Measurements from ENCODE around the gene TAX1BP1. TPM values are rescaled to one million over a fixed set of nuclear protein-coding genes. Genes with fewer than 3 reads are reported as not detected.

The TAX1BP1 gene
- total and polyA plus RNA-seq, 2 of the 13 experiments (the other 11 are each of a cell fraction or from before 2014, with no cell fraction given): 95.2 to 98.9 TPM

DNA sequence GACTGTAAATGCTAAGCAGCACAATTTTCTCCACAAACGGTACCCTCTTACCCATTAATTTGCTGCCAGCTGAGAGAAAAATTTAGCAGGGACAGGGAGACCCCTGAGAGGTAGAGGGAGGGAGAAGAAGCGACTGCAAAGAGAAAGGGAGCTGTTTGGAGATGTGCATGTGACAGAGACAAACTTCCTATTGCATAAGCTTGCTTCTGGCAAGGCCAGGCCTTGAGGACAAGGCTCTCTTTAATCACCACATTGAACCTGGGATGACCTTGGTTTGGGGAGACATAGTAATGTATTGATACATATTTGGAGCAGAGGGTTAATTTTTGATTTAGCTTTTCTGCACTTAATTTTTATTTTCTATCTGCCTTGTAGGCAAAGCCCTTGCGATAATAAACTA, 46.2 kb upstream of the TAX1BP1 start (continued):
- TF ChIP-seq ZNF180 (CRISPR knock-in tag; IDR thresholded peaks at IDR 0.05; ENCODE audit: borderline replicate concordance, low read depth) (no peak), ZKSCAN1 (IDR thresholded peaks at IDR 0.05; ENCODE audit: low read length) (no peak), KMT2A (CRISPR knock-in tag; IDR thresholded peaks at IDR 0.05) (no peak), ZNF331 (CRISPR knock-in tag; IDR thresholded peaks at IDR 0.05) (peak; percentile 89), ZNF589 (CRISPR knock-in tag; conservative IDR thresholded peaks at IDR 0.05) (no peak), SMAD3 (CRISPR knock-in tag; IDR thresholded peaks at IDR 0.05) (no peak), NCOR1 (IDR thresholded peaks at IDR 0.05; ENCODE audit: borderline replicate concordance, low read length) (no peak), ZMAT3 (CRISPR knock-in tag; conservative IDR thresholded peaks at IDR 0.05) (no peak), ZNF12 (CRISPR knock-in tag; IDR thresholded peaks at IDR 0.05) (peak; percentile 60; the same call in 1 of the 2 replicates), BCL6 (CRISPR knock-in tag; IDR thresholded peaks at IDR 0.05) (peak; percentile 81), ZSCAN9 (CRISPR knock-in tag; IDR thresholded peaks at IDR 0.05; ENCODE audit: borderline replicate concordance) (0 out of 2 replicates have a peak, but pooled peaks have one; percentile 36), EZH2 (conservative IDR thresholded peaks at IDR 0.05; ENCODE audit: low read depth, low read length) (no peak), ZNF10 (CRISPR knock-in tag; IDR thresholded peaks at IDR 0.05; ENCODE audit: borderline replicate concordance, low read depth) (no peak), BRCA1 (CRISPR knock-in tag; IDR thresholded peaks at IDR 0.05) (no peak), KDM6A (CRISPR knock-in tag; IDR thresholded peaks at IDR 0.05; ENCODE audit: low read depth) (peak; percentile 56; the same call in 1 of the 2 replicates), HNRNPK (IDR thresholded peaks at IDR 0.05; ENCODE audit: low read depth, low read length, poor library complexity, severe bottlenecking) (no peak), ZNF329 (CRISPR knock-in tag; IDR thresholded peaks at IDR 0.05; ENCODE audit: low read depth) (no peak), ZFY (CRISPR knock-in tag; IDR thresholded peaks at IDR 0.05) (peak; percentile 54)
- TF ChIP-seq, protein P1, sequence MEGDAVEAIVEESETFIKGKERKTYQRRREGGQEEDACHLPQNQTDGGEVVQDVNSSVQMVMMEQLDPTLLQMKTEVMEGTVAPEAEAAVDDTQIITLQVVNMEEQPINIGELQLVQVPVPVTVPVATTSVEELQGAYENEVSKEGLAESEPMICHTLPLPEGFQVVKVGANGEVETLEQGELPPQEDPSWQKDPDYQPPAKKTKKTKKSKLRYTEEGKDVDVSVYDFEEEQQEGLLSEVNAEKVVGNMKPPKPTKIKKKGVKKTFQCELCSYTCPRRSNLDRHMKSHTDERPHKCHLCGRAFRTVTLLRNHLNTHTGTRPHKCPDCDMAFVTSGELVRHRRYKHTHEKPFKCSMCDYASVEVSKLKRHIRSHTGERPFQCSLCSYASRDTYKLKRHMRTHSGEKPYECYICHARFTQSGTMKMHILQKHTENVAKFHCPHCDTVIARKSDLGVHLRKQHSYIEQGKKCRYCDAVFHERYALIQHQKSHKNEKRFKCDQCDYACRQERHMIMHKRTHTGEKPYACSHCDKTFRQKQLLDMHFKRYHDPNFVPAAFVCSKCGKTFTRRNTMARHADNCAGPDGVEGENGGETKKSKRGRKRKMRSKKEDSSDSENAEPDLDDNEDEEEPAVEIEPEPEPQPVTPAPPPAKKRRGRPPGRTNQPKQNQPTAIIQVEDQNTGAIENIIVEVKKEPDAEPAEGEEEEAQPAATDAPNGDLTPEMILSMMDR (CRISPR knock-in tag; IDR thresholded peaks at IDR 0.05): 0 out of 2 replicates have a peak, but pooled peaks have one; percentile 3
- TF ChIP-seq, protein P2, sequence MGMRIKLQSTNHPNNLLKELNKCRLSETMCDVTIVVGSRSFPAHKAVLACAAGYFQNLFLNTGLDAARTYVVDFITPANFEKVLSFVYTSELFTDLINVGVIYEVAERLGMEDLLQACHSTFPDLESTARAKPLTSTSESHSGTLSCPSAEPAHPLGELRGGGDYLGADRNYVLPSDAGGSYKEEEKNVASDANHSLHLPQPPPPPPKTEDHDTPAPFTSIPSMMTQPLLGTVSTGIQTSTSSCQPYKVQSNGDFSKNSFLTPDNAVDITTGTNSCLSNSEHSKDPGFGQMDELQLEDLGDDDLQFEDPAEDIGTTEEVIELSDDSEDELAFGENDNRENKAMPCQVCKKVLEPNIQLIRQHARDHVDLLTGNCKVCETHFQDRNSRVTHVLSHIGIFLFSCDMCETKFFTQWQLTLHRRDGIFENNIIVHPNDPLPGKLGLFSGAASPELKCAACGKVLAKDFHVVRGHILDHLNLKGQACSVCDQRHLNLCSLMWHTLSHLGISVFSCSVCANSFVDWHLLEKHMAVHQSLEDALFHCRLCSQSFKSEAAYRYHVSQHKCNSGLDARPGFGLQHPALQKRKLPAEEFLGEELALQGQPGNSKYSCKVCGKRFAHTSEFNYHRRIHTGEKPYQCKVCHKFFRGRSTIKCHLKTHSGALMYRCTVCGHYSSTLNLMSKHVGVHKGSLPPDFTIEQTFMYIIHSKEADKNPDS (CRISPR knock-in tag; IDR thresholded peaks at IDR 0.05): no peak
- TF ChIP-seq, protein P3, sequence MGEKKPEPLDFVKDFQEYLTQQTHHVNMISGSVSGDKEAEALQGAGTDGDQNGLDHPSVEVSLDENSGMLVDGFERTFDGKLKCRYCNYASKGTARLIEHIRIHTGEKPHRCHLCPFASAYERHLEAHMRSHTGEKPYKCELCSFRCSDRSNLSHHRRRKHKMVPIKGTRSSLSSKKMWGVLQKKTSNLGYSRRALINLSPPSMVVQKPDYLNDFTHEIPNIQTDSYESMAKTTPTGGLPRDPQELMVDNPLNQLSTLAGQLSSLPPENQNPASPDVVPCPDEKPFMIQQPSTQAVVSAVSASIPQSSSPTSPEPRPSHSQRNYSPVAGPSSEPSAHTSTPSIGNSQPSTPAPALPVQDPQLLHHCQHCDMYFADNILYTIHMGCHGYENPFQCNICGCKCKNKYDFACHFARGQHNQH (CRISPR knock-in tag; IDR thresholded peaks at IDR 0.05): peak; percentile 71; the same call in 1 of the 2 replicates
- TF ChIP-seq, protein P4, sequence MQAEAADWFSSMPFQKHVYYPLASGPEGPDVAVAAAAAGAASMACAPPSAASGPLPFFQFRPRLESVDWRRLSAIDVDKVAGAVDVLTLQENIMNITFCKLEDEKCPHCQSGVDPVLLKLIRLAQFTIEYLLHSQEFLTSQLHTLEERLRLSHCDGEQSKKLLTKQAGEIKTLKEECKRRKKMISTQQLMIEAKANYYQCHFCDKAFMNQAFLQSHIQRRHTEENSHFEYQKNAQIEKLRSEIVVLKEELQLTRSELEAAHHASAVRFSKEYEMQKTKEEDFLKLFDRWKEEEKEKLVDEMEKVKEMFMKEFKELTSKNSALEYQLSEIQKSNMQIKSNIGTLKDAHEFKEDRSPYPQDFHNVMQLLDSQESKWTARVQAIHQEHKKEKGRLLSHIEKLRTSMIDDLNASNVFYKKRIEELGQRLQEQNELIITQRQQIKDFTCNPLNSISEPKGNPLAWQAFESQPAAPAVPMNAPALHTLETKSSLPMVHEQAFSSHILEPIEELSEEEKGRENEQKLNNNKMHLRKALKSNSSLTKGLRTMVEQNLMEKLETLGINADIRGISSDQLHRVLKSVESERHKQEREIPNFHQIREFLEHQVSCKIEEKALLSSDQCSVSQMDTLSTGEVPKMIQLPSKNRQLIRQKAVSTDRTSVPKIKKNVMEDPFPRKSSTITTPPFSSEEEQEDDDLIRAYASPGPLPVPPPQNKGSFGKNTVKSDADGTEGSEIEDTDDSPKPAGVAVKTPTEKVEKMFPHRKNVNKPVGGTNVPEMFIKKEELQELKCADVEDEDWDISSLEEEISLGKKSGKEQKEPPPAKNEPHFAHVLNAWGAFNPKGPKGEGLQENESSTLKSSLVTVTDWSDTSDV (CRISPR knock-in tag; IDR thresholded peaks at IDR 0.05): no peak
- TF ChIP-seq, protein P5, sequence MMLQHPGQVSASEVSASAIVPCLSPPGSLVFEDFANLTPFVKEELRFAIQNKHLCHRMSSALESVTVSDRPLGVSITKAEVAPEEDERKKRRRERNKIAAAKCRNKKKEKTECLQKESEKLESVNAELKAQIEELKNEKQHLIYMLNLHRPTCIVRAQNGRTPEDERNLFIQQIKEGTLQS (CRISPR knock-in tag; IDR thresholded peaks at IDR 0.05): peak; percentile 55; the same call in 1 of the 2 replicates
- TF ChIP-seq, protein P6, sequence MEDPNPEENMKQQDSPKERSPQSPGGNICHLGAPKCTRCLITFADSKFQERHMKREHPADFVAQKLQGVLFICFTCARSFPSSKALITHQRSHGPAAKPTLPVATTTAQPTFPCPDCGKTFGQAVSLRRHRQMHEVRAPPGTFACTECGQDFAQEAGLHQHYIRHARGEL (CRISPR knock-in tag; IDR thresholded peaks at IDR 0.05): no peak
